GM12873 (cell line): ENCODE measurements around the gene KRT2.

Experiments
- TF ChIP-seq, protein P1 (sequence below): IDR thresholded peaks from 2 replicates; pipeline ENCODE4 v1.5.1; 2012; ENCODE audit warnings: low read depth, mild to moderate bottlenecking, moderate library complexity, low read length, control low read depth; ENCODE audit not compliant: insufficient read depth; ENCODE audit errors: missing control alignments

The KRT2 gene

GRCh38 chr12:52651726-52652261 is at the start of gene KRT2:
Gene KRT2, minus strand, starts transcription at chr12:52652211. Its CDS starts 69 bp downstream, at chr12:52652142.
- TF ChIP-seq, protein P1, sequence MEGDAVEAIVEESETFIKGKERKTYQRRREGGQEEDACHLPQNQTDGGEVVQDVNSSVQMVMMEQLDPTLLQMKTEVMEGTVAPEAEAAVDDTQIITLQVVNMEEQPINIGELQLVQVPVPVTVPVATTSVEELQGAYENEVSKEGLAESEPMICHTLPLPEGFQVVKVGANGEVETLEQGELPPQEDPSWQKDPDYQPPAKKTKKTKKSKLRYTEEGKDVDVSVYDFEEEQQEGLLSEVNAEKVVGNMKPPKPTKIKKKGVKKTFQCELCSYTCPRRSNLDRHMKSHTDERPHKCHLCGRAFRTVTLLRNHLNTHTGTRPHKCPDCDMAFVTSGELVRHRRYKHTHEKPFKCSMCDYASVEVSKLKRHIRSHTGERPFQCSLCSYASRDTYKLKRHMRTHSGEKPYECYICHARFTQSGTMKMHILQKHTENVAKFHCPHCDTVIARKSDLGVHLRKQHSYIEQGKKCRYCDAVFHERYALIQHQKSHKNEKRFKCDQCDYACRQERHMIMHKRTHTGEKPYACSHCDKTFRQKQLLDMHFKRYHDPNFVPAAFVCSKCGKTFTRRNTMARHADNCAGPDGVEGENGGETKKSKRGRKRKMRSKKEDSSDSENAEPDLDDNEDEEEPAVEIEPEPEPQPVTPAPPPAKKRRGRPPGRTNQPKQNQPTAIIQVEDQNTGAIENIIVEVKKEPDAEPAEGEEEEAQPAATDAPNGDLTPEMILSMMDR = no peak

DNA sequence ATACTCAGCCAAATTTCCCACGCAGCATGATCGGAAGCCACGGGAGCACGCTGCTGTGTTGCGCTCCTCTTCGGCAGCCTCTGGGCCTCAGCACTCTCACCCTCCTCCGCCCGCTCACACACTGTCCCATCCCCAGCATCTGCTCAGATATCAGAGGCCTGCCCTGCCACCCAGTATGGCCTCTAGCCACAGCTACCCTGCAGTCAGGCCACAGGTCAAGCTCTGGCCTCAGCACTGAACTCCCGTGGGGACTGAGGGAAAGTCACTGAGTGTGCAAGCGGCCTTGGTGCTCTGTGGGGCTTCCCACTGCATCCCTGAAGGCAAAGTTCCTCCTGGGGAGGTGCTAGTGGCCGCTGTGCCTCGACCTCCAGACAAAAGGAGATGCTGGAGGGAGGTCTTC is 49.3 kb upstream of the KRT2 start:
- TF ChIP-seq, protein P1 = no peak

GRCh38 chr12:52699960-52700359 is 47.9 kb upstream of the KRT2 start:
- TF ChIP-seq, protein P1 = no peak

GRCh38 chr12:52699373-52699772 is 47.4 kb upstream of the KRT2 start:
- TF ChIP-seq, protein P1 = no peak

GRCh38 chr12:52698651-52699340 is 46.8 kb upstream of the KRT2 start:
- TF ChIP-seq, protein P1 = no peak

DNA sequence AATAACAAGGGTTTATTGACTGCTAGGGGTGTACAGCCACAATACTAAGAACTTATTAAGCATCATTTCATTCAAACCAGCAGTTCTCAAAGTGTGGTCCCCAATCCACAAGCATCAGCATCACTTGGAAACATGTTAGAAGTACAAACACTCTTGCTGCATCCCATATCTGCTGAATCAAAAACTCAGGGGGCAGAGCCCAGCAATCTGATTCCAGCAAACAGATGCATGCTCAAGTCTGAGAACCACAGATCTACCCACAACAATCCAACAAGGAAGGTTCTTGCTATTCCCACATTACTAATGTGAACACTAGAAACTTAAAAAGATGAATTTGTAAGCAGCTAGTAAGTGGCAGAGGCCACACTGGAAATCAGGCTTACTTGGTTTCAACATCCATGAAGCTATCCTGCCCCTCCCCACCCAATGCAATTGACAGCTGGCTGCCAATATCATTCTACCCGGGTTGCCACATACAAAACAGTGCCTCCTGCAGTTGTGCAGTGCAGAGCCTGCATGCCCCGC is 45.1 kb upstream of the KRT2 start:
- TF ChIP-seq, protein P1 = no peak

GRCh38 chr12:52696588-52696987 is 44.6 kb upstream of the KRT2 start:
- TF ChIP-seq, protein P1 = no peak
